ENCODE results near the gene P2RX2.

P2RX2 gene

DNA sequence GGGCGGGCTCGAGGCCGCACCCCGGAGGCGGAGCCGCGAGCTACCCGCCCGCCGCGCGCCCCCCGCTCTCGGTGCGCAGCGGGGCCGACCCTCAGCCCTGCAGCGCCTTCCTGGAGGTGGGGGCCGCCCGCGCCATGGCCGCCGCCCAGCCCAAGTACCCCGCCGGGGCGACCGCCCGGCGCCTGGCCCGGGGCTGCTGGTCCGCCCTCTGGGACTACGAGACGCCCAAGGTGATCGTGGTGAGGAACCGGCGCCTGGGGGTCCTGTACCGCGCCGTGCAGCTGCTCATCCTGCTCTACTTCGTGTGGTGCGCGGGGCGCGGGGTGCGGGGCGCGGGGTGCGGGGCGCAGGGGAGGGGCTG, at the start of gene P2RX2:
Gene P2RX2, plus strand, starts transcription at position 94 of the 361 bp plus-strand sequence. Its CDS starts 41 bp downstream, at position 135.
- DNase-seq, result no peak

- no peak for DNase-seq
Measured at GRCh38 chr12:132568826-132569480, 49.6 kb upstream of the P2RX2 start.

DNA sequence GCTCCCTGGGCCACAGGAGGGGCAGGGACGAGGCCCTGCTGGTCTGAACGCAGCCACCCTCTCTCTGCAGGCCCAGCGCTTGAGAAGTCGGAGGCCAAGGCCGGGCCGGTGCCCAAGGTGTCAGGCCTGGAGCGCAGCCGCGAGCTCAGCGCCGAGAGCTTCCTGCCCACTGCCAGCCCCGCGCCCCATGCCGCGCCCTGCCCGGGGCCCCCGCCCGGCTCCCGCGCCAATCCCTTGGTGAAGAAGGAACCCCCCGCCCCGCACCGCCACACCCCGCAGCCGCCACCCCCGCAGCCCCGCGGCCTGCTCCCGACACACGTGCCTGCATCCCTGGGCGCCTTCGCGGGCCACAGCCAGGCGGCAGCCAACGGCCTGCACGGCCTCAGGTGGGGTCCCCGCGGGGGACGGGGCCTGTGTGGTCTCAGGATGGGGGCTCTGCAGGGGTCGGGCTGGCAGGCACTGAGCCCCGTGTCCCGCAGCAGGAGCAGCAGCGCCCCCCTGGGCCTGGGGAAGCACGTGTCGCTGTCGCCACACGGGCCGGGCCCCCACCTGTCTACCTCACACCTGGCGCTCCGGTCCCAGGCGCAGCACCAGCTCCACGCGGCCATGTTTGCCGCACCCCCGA, 48.6 kb upstream of the P2RX2 start:
- DNase-seq, result no peak

- no peak for DNase-seq
Measured at GRCh38 chr12:132570635-132571034, 47.9 kb upstream of the P2RX2 start.

DNA sequence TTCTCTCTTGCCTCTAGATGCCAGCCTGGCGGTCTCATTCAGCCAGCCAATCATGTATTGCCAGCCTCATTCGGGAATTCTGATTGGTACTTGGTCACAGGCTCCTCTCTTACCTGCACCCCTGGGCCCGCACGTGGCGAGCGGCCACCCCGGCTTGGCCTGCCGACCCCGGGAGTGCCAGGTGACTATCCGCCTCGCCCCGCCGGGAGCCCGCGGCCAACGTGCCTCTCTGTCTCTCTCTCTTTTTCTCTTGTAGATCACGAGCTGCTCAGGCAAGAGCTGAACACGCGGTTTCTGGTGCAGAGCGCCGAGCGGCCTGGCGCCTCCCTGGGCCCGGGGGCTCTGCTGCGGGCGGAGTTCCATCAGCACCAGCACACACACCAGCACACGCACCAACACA, 47.5 kb upstream of the P2RX2 start:
- no peak for DNase-seq

DNA sequence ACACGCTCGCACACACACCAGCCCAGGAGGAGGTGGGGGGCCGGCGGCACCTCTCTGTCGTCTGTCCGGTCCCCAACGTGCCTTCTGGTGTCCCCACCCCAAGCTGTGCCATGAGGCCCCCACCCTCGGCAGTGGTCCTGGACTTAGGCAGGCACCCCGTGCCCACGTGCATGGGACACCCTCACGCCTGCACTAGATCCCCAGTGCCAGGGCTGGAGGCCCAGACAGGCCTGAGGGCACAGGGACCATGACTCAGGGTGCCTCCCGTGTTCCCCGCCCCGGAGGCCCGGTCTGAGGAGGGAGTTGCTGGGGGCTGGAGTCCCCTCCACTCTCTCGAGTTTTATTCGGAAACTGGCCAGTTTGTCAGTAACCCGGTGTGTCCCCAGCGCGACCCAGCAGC, 47.0 kb upstream of the P2RX2 start:
- DNase-seq, result no peak

- no peak for DNase-seq
Measured at GRCh38 chr12:132572106-132572505, 46.5 kb upstream of the P2RX2 start.

GRCh38 chr12:132572801-132573760, 45.5 kb upstream of the P2RX2 start:
- DNase-seq, result no peak

- DNase-seq, result no peak
Measured at GRCh38 chr12:132574271-132574996, 44.1 kb upstream of the P2RX2 start.

DNA sequence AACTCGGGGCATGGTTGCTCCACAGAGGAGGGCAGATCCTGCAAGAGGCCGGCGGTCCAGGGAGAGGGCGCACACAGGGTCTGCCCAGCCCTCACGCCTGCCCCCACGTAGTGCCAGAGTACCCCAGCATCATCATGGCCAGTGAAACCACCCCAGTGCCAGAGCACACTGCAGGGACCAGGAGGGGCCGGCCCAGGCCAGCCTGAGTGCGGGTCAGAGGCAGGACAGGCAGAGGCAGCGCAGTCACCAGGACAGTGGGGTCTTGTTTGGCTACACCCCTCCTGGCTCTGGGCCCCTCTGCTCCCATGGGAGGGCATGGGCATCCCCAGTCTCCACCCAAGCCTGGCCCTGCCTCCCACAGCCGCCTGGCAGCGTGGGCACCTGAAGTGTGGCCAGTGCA, 42.9 kb upstream of the P2RX2 start:
- DNase-seq, result no peak

DNA sequence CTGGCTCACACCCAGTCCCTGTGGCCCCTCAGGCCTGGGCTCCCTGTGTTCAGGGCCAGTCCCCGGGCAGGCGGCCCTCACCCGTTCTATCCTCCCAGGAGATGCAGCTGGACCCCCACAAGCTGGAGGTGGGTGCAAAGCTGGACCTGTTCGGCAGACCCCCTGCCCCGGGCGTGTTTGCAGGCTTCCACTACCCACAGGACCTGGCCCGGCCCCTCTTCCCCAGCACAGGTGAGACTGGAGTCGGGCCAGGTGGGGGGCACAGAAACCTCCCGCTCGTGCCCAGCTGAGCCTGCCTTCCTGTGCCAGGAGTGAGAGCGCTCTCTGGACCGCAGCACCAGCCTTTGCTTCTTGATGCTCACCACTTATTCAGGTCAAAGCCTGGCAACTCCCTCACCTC, 41.9 kb upstream of the P2RX2 start:
- no peak for DNase-seq

DNA sequence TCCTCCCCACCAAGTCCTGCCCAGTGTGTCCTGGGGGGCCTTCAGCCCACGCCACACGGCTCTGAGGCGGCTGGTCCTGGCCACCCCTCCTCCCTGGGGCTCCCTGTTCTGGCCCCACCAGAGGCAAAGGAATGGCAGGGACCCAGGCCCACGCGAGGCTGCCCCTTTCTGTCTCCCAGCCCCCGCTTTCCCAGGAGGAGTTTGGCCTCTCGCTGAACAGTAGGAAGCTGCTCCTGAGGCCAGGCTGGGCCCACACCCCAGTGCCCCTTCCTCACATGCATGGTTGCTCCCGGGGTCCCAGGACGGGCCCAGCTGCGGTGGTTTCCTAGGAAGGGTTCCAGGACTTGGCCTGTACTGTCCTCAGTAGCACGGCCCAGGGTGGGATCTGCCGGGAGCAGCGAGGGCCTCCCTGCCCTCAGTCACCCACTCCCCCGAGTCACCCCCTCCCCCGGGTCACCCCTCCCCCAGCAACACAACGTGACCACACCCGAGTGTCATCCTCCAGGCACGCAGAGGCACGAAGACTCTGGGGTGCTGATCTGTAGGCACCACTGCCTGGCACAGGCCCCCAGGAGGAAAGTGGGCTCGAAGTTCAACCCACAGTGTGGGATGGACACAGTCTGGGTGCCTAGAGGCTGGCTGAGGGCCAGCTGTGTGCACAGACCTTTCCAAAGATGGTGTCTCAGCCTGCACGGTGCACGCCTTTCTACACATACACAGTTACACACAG, 41.2 kb upstream of the P2RX2 start:
- no peak for DNase-seq

DNA sequence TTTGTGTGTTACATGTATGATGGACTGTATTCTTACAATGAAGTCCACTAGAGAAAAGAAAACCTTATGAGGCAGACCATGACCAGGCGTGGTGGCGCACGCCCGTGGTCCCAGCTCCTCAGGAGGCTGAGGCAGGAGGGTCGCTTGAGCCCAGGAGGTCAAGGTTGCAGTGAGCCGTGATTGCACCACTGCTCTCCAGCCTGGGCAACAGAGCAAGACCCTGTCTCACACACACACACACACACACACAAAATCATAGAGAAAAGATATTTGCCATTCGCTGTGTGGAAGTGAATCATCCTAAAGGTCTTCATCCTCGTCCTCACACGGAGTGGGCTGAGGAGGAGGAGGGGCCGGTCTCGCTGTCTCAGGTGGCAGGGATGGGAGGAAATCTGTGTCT, 40.5 kb upstream of the P2RX2 start:
- no peak for DNase-seq

DNA sequence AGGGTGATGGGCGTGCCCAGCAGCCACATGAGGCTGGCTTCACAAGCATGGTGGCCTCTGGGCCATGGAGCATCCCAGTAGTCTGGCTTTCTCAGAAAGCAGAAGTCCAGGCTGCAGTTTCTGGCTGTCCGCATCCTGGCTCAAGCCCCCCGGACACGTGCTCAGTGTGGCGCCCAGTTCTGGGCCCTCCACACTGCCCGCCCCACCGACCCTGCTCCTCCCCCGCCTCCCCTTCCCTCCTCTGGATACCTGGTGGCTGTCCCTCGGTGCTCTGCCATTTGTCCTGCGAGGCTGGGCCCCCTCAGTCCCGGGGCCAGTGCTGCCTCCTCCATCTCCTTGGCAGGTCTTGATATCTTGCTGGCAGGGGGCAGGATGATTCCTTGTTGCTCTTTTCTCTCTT, 39.8 kb upstream of the P2RX2 start:
- no peak for DNase-seq

DNA sequence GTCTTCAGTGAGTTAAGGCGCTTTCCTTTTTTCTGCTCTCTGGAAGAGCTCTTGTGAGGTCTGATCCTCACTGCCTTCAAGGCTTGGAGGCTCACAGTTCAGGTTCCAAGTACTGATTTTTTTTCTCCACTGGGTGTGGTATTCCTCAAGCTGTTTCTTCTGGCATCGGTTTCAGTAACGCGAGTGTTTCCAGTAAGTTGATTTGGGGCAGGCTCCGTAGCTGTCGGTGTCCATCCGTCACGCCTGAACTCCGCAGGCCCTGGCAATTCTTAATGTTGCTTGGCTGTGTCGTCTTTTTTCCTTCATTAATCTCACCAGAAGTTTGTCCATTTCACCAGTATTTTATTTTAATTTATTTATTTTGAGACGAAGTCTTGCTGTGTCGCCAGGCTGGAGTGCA, 38.8 kb upstream of the P2RX2 start:
- DNase-seq, result no peak

GRCh38 chr12:132580701-132581292, 37.8 kb upstream of the P2RX2 start:
- DNase-seq, result no peak

- no peak for DNase-seq
Measured at GRCh38 chr12:132581348-132582057, 37.1 kb upstream of the P2RX2 start.

- DNase-seq, result no peak
Measured at GRCh38 chr12:132582058-132582420, 36.5 kb upstream of the P2RX2 start.

- no peak for DNase-seq
Measured at GRCh38 chr12:132582582-132583410, 35.8 kb upstream of the P2RX2 start.

- no peak for DNase-seq
Measured at GRCh38 chr12:132583411-132583710, 35.2 kb upstream of the P2RX2 start.

- no peak for DNase-seq
Measured at GRCh38 chr12:132583736-132584135, 34.8 kb upstream of the P2RX2 start.
